Liver (tissue), 9 donors: ENCODE data around the gene NMU. TPM values are rescaled to one million over a fixed set of nuclear protein-coding genes. Genes with fewer than 3 reads are reported as not detected.

Experiments used
- DNase-seq: peaks from one replicate; pipeline ENCODE4 v3.0.0-alpha.2; 2017; ENCODE audit warnings: low spot score
- H3K27ac ChIP-seq, 2 donors: one replicate each; pipeline ENCODE4 v1.7.0; 2013; ENCODE audit warnings: inconsistent platforms in 2 of 2, low read length in 2 of 2, control low read depth in 1 of 2, low read depth in 1 of 2, mild to moderate bottlenecking in 1 of 2
- H3K27me3 ChIP-seq, 4 donors: one replicate each; pipeline versions ENCODE4 v1.6.1 to v1.7.0; 2013; ENCODE audit warnings: low read length in 3 of 4, inconsistent platforms in 1 of 4, mild to moderate bottlenecking in 1 of 4, moderate library complexity in 1 of 4; ENCODE audit not compliant: control insufficient read depth in 4 of 4, insufficient read depth in 4 of 4
- H3K36me3 ChIP-seq, 4 donors: one replicate each; pipeline versions ENCODE4 v1.6.1 to v1.7.0; 2013; ENCODE audit warnings: low read length in 3 of 4, mild to moderate bottlenecking in 3 of 4, low read depth in 1 of 4, moderate library complexity in 1 of 4; ENCODE audit not compliant: control insufficient read depth in 4 of 4, insufficient read depth in 3 of 4
- H3K4me1 ChIP-seq, 4 donors: one replicate each; pipeline versions ENCODE4 v1.6.1 to v1.7.0; 2013; ENCODE audit warnings: low read length in 3 of 4, mild to moderate bottlenecking in 3 of 4, moderate library complexity in 1 of 4; ENCODE audit not compliant: control insufficient read depth in 4 of 4, insufficient read depth in 4 of 4
- H3K4me3 ChIP-seq, 3 donors: one replicate each; pipeline versions ENCODE4 v1.6.1 to v1.7.0; 2013; ENCODE audit warnings: low read length in 3 of 3, control low read depth in 1 of 3, low read depth in 1 of 3, mild to moderate bottlenecking in 1 of 3
- H3K9ac ChIP-seq, 2 donors: one replicate each; pipeline ENCODE4 v1.7.0; 2013; ENCODE audit warnings: low read length in 2 of 2, mild to moderate bottlenecking in 2 of 2, moderate library complexity in 2 of 2, control low read depth in 1 of 2, low read depth in 1 of 2
- H3K9me3 ChIP-seq, 4 donors: one replicate each; pipeline versions ENCODE4 v1.6.1 to v1.7.0; 2013; ENCODE audit warnings: low read length in 3 of 4; ENCODE audit not compliant: control insufficient read depth in 4 of 4
- FOXA2 ChIP-seq: IDR thresholded peaks from 2 replicates; pipeline ENCODE4 v1.6.1; 2016; ENCODE audit warnings: antibody characterized with exemption
- GABPA ChIP-seq, 2 donors: IDR thresholded peaks in 1 of 2; conservative IDR thresholded peaks in 1 of 2; 2 replicates each; pipeline ENCODE4 v1.6.1; 2016; ENCODE audit warnings: antibody characterized with exemption in 2 of 2, mild to moderate bottlenecking in 1 of 2, moderate library complexity in 1 of 2
- HNF4A ChIP-seq, 2 donors: conservative IDR thresholded peaks; 2 replicates each; pipeline ENCODE4 v1.6.1; 2016; ENCODE audit warnings: antibody characterized with exemption in 2 of 2, mild to moderate bottlenecking in 2 of 2
- HNF4G ChIP-seq: IDR thresholded peaks from 2 replicates; pipeline ENCODE4 v1.6.1; 2016; ENCODE audit warnings: antibody characterized with exemption
- JUND ChIP-seq, 2 donors: IDR thresholded peaks; 2 replicates each; pipeline ENCODE4 v1.6.1; 2016; ENCODE audit warnings: antibody characterized with exemption in 2 of 2
- MAX ChIP-seq: IDR thresholded peaks from 2 replicates; pipeline ENCODE4 v1.6.1; 2016; ENCODE audit warnings: antibody characterized with exemption
- NR2F2 ChIP-seq: IDR thresholded peaks from 2 replicates; pipeline ENCODE4 v1.6.1; 2016; ENCODE audit warnings: antibody characterized with exemption
- REST ChIP-seq: IDR thresholded peaks from 2 replicates; pipeline ENCODE4 v1.6.1; 2016; ENCODE audit warnings: antibody characterized with exemption, mild to moderate bottlenecking
- RXRA ChIP-seq, 2 donors: IDR thresholded peaks; 2 replicates each; pipeline ENCODE4 v1.6.1; 2017 to 2018; ENCODE audit warnings: antibody characterized with exemption in 2 of 2, mild to moderate bottlenecking in 1 of 2
- SP1 ChIP-seq: IDR thresholded peaks from 2 replicates; pipeline ENCODE4 v1.6.1; 2018; ENCODE audit warnings: antibody characterized with exemption, mild to moderate bottlenecking
- TAF1 ChIP-seq: conservative IDR thresholded peaks from 2 replicates; pipeline ENCODE4 v1.6.1; 2016; ENCODE audit warnings: antibody characterized with exemption, mild to moderate bottlenecking
- YY1 ChIP-seq: IDR thresholded peaks from 2 replicates; pipeline ENCODE4 v1.6.1; 2016; ENCODE audit warnings: antibody characterized with exemption, mild to moderate bottlenecking
- ZBTB33 ChIP-seq: IDR thresholded peaks from 2 replicates; pipeline ENCODE4 v1.6.1; 2016; ENCODE audit warnings: antibody characterized with exemption
- WGBS: extraction: QIAGEN DNeasy Blood & Tissue Kit; methylation state at CpG from one replicate; pipeline ENCODE4 v1.1.7; 2013; 5-methylcytosine and 5-hydroxymethylcytosine counted together
- polyA plus RNA-seq, 2 donors: library from polyadenylated mRNA; stranded (reverse) in 1 of 2; unstranded in 1 of 2; fragments of 200-250 nt in 1 of 2; fragments of >200 nt in 1 of 2; fragmentation: Nextera tagmentation in 1 of 2; extraction: Ambion mirVana in 1 of 2; gene quantifications; one replicate each; pipeline versions ENCODE4 v1.2.1 to v1.2.3, GENCODE V29; 2013 to 2015
- total RNA-seq, 2 donors: library from RNA; depleted of rRNA; stranded (reverse); fragments of >200 nt; gene quantifications; one replicate each; pipeline ENCODE4 v1.2.3, GENCODE V29; 2014
- TF ChIP-seq, protein P1 (sequence below): fragments of 150-350 bp; IDR thresholded peaks from 2 replicates; pipeline ENCODE4 v1.5.1; 2017; ENCODE audit warnings: improper control_type of control experiment, low read depth, low read length; ENCODE audit not compliant: missing input control
- donor health status: healthy.
- donor health status: healthy.
- donor health status: healthy.
- donor health status: healthy.
- donor health status: healthy.

NMU gene
- total and polyA plus RNA-seq, 4 donors: 1.6 TPM; not detected in 3

- Histone ChIP-seq H3K27ac (no peak overlapping the region), H3K4me1 (no peaks in the 10 kb centered on the region), H3K27me3 (peaks cover 0 to 3% (median 0%) of the 10 kb centered on the region in 4 donors), H3K9me3 (no peaks in the 10 kb centered on the region), H3K4me3 (no peak overlapping the region), H3K9ac (no peak overlapping the region), H3K36me3 (no peaks in the 10 kb centered on the region)
- no peak for DNase-seq
- WGBS: 75% methylated on average over 3 of the region's 3 CpGs
- TF ChIP-seq GABPA (IDR thresholded peaks at IDR 0.05 in 1 of 2, conservative IDR thresholded peaks at IDR 0.05 in 1 of 2) (no peak), SP1 (no peak), ZBTB33 (no peak), MAX (no peak), NR2F2 (no peak), YY1 (no peak), TAF1 (no peak), FOXA2 (no peak), HNF4G (no peak), JUND (IDR thresholded peaks at IDR 0.05) (no peak)
- TF ChIP-seq, protein P1, sequence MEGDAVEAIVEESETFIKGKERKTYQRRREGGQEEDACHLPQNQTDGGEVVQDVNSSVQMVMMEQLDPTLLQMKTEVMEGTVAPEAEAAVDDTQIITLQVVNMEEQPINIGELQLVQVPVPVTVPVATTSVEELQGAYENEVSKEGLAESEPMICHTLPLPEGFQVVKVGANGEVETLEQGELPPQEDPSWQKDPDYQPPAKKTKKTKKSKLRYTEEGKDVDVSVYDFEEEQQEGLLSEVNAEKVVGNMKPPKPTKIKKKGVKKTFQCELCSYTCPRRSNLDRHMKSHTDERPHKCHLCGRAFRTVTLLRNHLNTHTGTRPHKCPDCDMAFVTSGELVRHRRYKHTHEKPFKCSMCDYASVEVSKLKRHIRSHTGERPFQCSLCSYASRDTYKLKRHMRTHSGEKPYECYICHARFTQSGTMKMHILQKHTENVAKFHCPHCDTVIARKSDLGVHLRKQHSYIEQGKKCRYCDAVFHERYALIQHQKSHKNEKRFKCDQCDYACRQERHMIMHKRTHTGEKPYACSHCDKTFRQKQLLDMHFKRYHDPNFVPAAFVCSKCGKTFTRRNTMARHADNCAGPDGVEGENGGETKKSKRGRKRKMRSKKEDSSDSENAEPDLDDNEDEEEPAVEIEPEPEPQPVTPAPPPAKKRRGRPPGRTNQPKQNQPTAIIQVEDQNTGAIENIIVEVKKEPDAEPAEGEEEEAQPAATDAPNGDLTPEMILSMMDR: no peak
Observed at GRCh38 chr4:55615008-55615407, 21.1 kb downstream of the NMU start.

DNA sequence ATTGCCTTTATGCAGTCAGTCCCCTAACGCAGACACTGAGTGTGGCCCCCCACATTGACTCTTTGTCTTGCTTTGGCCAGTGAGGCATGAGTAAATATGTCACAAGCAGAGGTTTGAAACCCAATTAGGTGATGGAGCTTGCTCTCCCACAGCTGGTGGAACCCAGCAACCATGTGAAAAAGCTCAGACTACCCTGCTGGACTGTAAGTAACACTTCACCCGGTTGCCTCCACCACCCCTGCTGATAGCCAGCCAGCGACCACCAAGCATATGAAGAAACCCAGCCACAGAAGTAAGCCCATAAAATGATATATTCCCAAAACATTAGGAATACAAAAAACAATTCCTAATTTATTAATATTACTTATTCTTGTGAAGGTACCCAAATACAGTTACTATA, 22.5 kb downstream of the NMU start:
- no peak overlapping the region for H3K4me3 ChIP-seq
- DNase-seq: no peak
- WGBS: 70% methylated on average over 3 of the region's 3 CpGs
- H3K27me3 ChIP-seq: peaks cover 0 to 3% (median 0%) of the 10 kb centered on the region in 4 donors
- no peaks in the 10 kb centered on the region for H3K36me3 ChIP-seq
- TF ChIP-seq HNF4A (conservative IDR thresholded peaks at IDR 0.05) (no peak), REST (no peak), RXRA (IDR thresholded peaks at IDR 0.05) (no peak), GABPA (IDR thresholded peaks at IDR 0.05 in 1 of 2, conservative IDR thresholded peaks at IDR 0.05 in 1 of 2) (no peak), HNF4G (no peak), FOXA2 (no peak), NR2F2 (no peak), MAX (no peak)
- no peaks in the 10 kb centered on the region for H3K9me3 ChIP-seq
- H3K4me1 ChIP-seq: no peaks in the 10 kb centered on the region
- H3K9ac ChIP-seq: no peak overlapping the region
- H3K27ac ChIP-seq: no peak overlapping the region
